Muscle layer of colon (tissue), 2 donors: ENCODE measurements around the gene RNASEH2A.

Experiments
- H3K27ac ChIP-seq: one replicate; pipeline ENCODE4 v1.7.0; 2013; ENCODE audit warnings: low read depth, mild to moderate bottlenecking, low read length, moderate library complexity
- H3K27me3 ChIP-seq, 2 donors: one replicate each; pipeline ENCODE4 v1.7.0; 2013; ENCODE audit warnings: low read length in 2 of 2, mild to moderate bottlenecking in 2 of 2; ENCODE audit not compliant: insufficient read depth in 2 of 2, control insufficient read depth in 1 of 2
- H3K36me3 ChIP-seq: one replicate; pipeline ENCODE4 v1.7.0; 2013; ENCODE audit warnings: mild to moderate bottlenecking, low read length; ENCODE audit not compliant: insufficient read depth
- H3K4me1 ChIP-seq: one replicate; pipeline ENCODE4 v1.7.0; 2013; ENCODE audit warnings: mild to moderate bottlenecking, low read length; ENCODE audit not compliant: insufficient read depth
- H3K4me3 ChIP-seq, 2 donors: one replicate each; pipeline ENCODE4 v1.7.0; 2013; ENCODE audit warnings: low read length in 2 of 2, low read depth in 1 of 2, mild to moderate bottlenecking in 1 of 2, moderate library complexity in 1 of 2
- H3K9ac ChIP-seq: one replicate; pipeline ENCODE4 v1.7.0; 2013; ENCODE audit warnings: low read length
- H3K9me3 ChIP-seq: one replicate; pipeline ENCODE4 v1.7.0; 2013; ENCODE audit warnings: mild to moderate bottlenecking, low read length
- donor health status: abdominal sarcoma.
- donor health status: Adenocarcinoma of cecum.

The RNASEH2A gene

GRCh38 chr19:12806242-12807081 is at the start of gene RNASEH2A:
TSS of gene RNASEH2A (plus strand) at chr19:12806584. CDS start at chr19:12806674, 90 bp downstream.
- peak within 1 kb of the TSS; percentile 67 for H3K27ac ChIP-seq
- no peaks in the 10 kb centered on the region for H3K9me3 ChIP-seq
- H3K27me3 ChIP-seq, result no peaks in the 10 kb centered on the region
- peak within 1 kb of the TSS; percentile 55 to 72 for H3K4me3 ChIP-seq
- H3K36me3 ChIP-seq, result peaks cover 5% of the 10 kb centered on the region
- H3K9ac ChIP-seq, result peak within 1 kb of the TSS; percentile 42
- peaks cover 18% of the 10 kb centered on the region for H3K4me1 ChIP-seq

- Histone ChIP-seq H3K9me3 (no peaks in the 10 kb centered on the region), H3K4me3 (peak overlapping the region; percentile 27 to 51), H3K9ac (no peak overlapping the region), H3K27me3 (no peaks in the 10 kb centered on the region), H3K36me3 (no peaks in the 10 kb centered on the region), H3K4me1 (no peaks in the 10 kb centered on the region), H3K27ac (no peak overlapping the region)
Observed at GRCh38 chr19:12757544-12758274, 48.7 kb upstream of the RNASEH2A start.

GRCh38 chr19:12759686-12760085 is 46.7 kb upstream of the RNASEH2A start:
- Histone ChIP-seq H3K4me3 (no peak overlapping the region), H3K27ac (no peak overlapping the region), H3K9ac (no peak overlapping the region), H3K9me3 (no peaks in the 10 kb centered on the region), H3K36me3 (no peaks in the 10 kb centered on the region), H3K27me3 (no peaks in the 10 kb centered on the region), H3K4me1 (no peaks in the 10 kb centered on the region)

- Histone ChIP-seq H3K4me1 (no peaks in the 10 kb centered on the region), H3K36me3 (no peaks in the 10 kb centered on the region), H3K27ac (no peak overlapping the region), H3K27me3 (no peaks in the 10 kb centered on the region), H3K4me3 (no peak overlapping the region), H3K9ac (no peak overlapping the region), H3K9me3 (no peaks in the 10 kb centered on the region)
Observed at GRCh38 chr19:12763100-12763499, 43.3 kb upstream of the RNASEH2A start.

GRCh38 chr19:12764698-12765097 is 41.7 kb upstream of the RNASEH2A start:
- H3K27me3 ChIP-seq, result no peaks in the 10 kb centered on the region
- H3K9ac ChIP-seq, result no peak overlapping the region
- H3K9me3 ChIP-seq, result no peaks in the 10 kb centered on the region
- no peak overlapping the region for H3K27ac ChIP-seq
- no peaks in the 10 kb centered on the region for H3K36me3 ChIP-seq
- no peaks in the 10 kb centered on the region for H3K4me1 ChIP-seq
- no peak overlapping the region for H3K4me3 ChIP-seq

GRCh38 chr19:12766051-12766521 is 40.3 kb upstream of the RNASEH2A start:
- H3K4me3 ChIP-seq, result no peak overlapping the region
- H3K9me3 ChIP-seq, result no peaks in the 10 kb centered on the region
- no peaks in the 10 kb centered on the region for H3K36me3 ChIP-seq
- H3K4me1 ChIP-seq, result no peaks in the 10 kb centered on the region
- peak overlapping the region; percentile 48 for H3K27ac ChIP-seq
- H3K27me3 ChIP-seq, result no peaks in the 10 kb centered on the region
- H3K9ac ChIP-seq, result no peak overlapping the region

- Histone ChIP-seq H3K4me3 (no peak overlapping the region), H3K36me3 (no peaks in the 10 kb centered on the region), H3K4me1 (no peaks in the 10 kb centered on the region), H3K9me3 (no peaks in the 10 kb centered on the region), H3K9ac (no peak overlapping the region), H3K27ac (no peak overlapping the region), H3K27me3 (no peaks in the 10 kb centered on the region)
Observed at GRCh38 chr19:12767150-12767549, 39.2 kb upstream of the RNASEH2A start.

GRCh38 chr19:12767666-12768065 is 38.7 kb upstream of the RNASEH2A start:
- Histone ChIP-seq H3K4me3 (no peak overlapping the region), H3K27me3 (no peaks in the 10 kb centered on the region), H3K9ac (no peak overlapping the region), H3K4me1 (no peaks in the 10 kb centered on the region), H3K9me3 (no peaks in the 10 kb centered on the region), H3K36me3 (no peaks in the 10 kb centered on the region), H3K27ac (no peak overlapping the region)

GRCh38 chr19:12769689-12770088 is 36.7 kb upstream of the RNASEH2A start:
- H3K36me3 ChIP-seq, result no peaks in the 10 kb centered on the region
- H3K27ac ChIP-seq, result no peak overlapping the region
- H3K9me3 ChIP-seq, result no peaks in the 10 kb centered on the region
- no peak overlapping the region for H3K4me3 ChIP-seq
- no peaks in the 10 kb centered on the region for H3K27me3 ChIP-seq
- H3K9ac ChIP-seq, result no peak overlapping the region
- no peaks in the 10 kb centered on the region for H3K4me1 ChIP-seq

GRCh38 chr19:12770922-12771321 is 35.5 kb upstream of the RNASEH2A start:
- Histone ChIP-seq H3K4me1 (no peaks in the 10 kb centered on the region), H3K36me3 (no peaks in the 10 kb centered on the region), H3K27me3 (no peaks in the 10 kb centered on the region), H3K9ac (no peak overlapping the region), H3K9me3 (no peaks in the 10 kb centered on the region), H3K4me3 (no peak overlapping the region), H3K27ac (no peak overlapping the region)

- no peaks in the 10 kb centered on the region for H3K36me3 ChIP-seq
- no peak overlapping the region for H3K9ac ChIP-seq
- H3K27ac ChIP-seq, result no peak overlapping the region
- no peaks in the 10 kb centered on the region for H3K9me3 ChIP-seq
- H3K4me3 ChIP-seq, result no peak overlapping the region
- no peaks in the 10 kb centered on the region for H3K27me3 ChIP-seq
- no peaks in the 10 kb centered on the region for H3K4me1 ChIP-seq
Observed at GRCh38 chr19:12772323-12772722, 34.1 kb upstream of the RNASEH2A start.
